Panc1 (cell line): ENCODE results near the gene GBP6. TPM values are rescaled to one million over a fixed set of nuclear protein-coding genes. Genes with fewer than 3 reads are reported as not detected.

Experiments
- ATAC-seq: fragments of 200-7000 bp; cut with Tn5 transposase; 2 replicates; pipeline ENCODE4 v1.9.1; 2020; ENCODE audit warnings: mild to moderate bottlenecking, moderate library complexity
- BruUV-seq: library from RNA; stranded (reverse); fragments of 400-500 nt; replicated peaks from 2 replicates; lab custom pipeline; 2021; lab: Mats Ljungman, UMichigan
- CTCF ChIA-PET: fragments of 300-600 bp; sonication (Branson Sonifier 250); formaldehyde crosslinking; loops from one replicate; lab custom pipeline; 2022; ENCODE audit warnings: antibody characterized with exemption; lab: Charles Lee
- POLR2A ChIA-PET: fragments of 300-600 bp; sonication (Branson Sonifier 250); formaldehyde crosslinking; loops from one replicate; lab custom pipeline; 2022; ENCODE audit warnings: antibody characterized with exemption; lab: Charles Lee
- DNase-seq: peaks from one replicate; pipeline ENCODE4 v3.0.0-alpha.2; 2010; ENCODE audit warnings: low read depth, low spot score
- H3K27ac ChIP-seq: 2 replicates; pipeline ENCODE4 v1.5.1; 2011; ENCODE audit warnings: mild to moderate bottlenecking, low read length, inconsistent platforms
- H3K27me3 ChIP-seq: fragments of 200-500 bp; sonication (Bioruptor generic); 2 replicates; pipeline ENCODE4 v1.6.0; 2014; ENCODE audit warnings: low read length, inconsistent platforms; ENCODE audit not compliant: control insufficient read depth, insufficient read depth
- H3K36me3 ChIP-seq: fragments of 200-500 bp; sonication (Bioruptor generic); 2 replicates; pipeline ENCODE4 v1.5.1; 2014; ENCODE audit warnings: inconsistent platforms, mild to moderate bottlenecking, low read length, moderate library complexity; ENCODE audit not compliant: control insufficient read depth, insufficient read depth
- H3K4me1 ChIP-seq: 2 replicates; pipeline ENCODE4 v1.5.1; 2011; ENCODE audit warnings: inconsistent platforms, mild to moderate bottlenecking, low read length, moderate library complexity; ENCODE audit not compliant: control insufficient read depth, insufficient read depth
- H3K4me3 ChIP-seq, 2 experiments: 2 replicates each; pipeline ENCODE4 v1.5.1; 2011 to 2012; ENCODE audit warnings: low read depth in 2 of 2, low read length in 2 of 2, mild to moderate bottlenecking in 2 of 2, inconsistent platforms in 1 of 2, moderate library complexity in 1 of 2
- H3K9me3 ChIP-seq: fragments of 200-500 bp; sonication (Bioruptor generic); 2 replicates; pipeline ENCODE4 v1.5.1; 2014; ENCODE audit warnings: low read depth, mild to moderate bottlenecking, inconsistent platforms, low read length, moderate library complexity; ENCODE audit not compliant: control insufficient read depth, insufficient read depth
- CTCF ChIP-seq: fragments of 450-650 bp; IDR thresholded peaks from 2 replicates; pipeline ENCODE4 v1.5.1; 2017; ENCODE audit warnings: mild to moderate bottlenecking
- POLR2AphosphoS5 ChIP-seq: IDR thresholded peaks from 2 replicates; pipeline ENCODE4 v1.6.1; 2012; ENCODE audit warnings: mild to moderate bottlenecking, low read depth, low read length, moderate library complexity
- REST ChIP-seq, 2 experiments: IDR thresholded peaks; 2 replicates each; pipeline ENCODE4 v1.6.1; 2011 to 2012; ENCODE audit warnings: low read depth in 2 of 2, control low read depth in 1 of 2, low read length in 1 of 2, mild to moderate bottlenecking in 1 of 2, moderate library complexity in 1 of 2; ENCODE audit not compliant: insufficient read depth in 1 of 2
- SIN3A ChIP-seq: IDR thresholded peaks from 2 replicates; pipeline ENCODE4 v1.6.1; 2012; ENCODE audit warnings: low read depth, mild to moderate bottlenecking, low read length, moderate library complexity, borderline replicate concordance; ENCODE audit not compliant: insufficient read depth
- TCF7L2 ChIP-seq: IDR thresholded peaks from 2 replicates; pipeline ENCODE4 v1.6.1; 2011; ENCODE audit warnings: mild to moderate bottlenecking, low read depth, low read length, inconsistent platforms
- in situ Hi-C: cut with HindIII; loops from 2 replicates; pipeline ENCODE4 v1.10.0; 2016; ENCODE audit warnings: low sequenced_read_pairs, low pct_unique_long_range_greater_than_20kb
- intact Hi-C: fragments of 100-400 bp; cut with micrococcal nuclease; formaldehyde crosslinking; loops from one replicate; pipeline ENCODE4 v1.10.0; 2022; ENCODE audit not compliant: unreplicated experiment
- total RNA-seq: library from RNA; stranded (reverse); gene quantifications from one replicate; pipeline ENCODE4 v1.2.1, GENCODE V29; 2021; ENCODE audit not compliant: unreplicated experiment

The GBP6 gene
- total RNA-seq, 1 experiment from 2014 or later: not detected

DNA sequence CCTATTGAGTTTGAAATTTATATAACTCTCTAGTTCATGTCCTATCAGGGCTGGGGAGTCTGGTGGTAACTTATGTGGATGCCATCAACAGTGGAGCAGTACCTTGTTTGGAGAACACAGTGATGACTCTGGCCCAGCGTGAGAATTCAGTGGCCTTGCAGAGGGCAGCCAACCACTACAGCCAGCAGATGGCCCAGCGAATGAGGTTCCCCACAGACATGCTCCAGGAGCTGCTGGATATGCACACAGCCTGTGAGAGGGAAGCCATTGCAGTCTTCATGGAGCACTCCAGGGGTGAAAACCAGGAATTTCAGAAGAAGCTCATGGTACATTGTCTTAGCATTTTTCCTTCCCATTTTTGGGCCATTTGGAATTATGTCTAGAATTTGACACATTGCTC, 32.0 kb upstream of the GBP6 start:
- no peak for DNase-seq
- no peaks in the 10 kb centered on the region for H3K9me3 ChIP-seq
- H3K4me1 ChIP-seq: no peaks in the 10 kb centered on the region
- intact Hi-C loops: no loop called here
- ChIA-PET CTCF (no interaction called here), POLR2A (no interaction called here)
- no peaks in the 10 kb centered on the region for H3K36me3 ChIP-seq
- H3K27me3 ChIP-seq: no peaks in the 10 kb centered on the region
- no peak overlapping the region for H3K27ac ChIP-seq
- no peak for ATAC-seq
- no peak overlapping the region for H3K4me3 ChIP-seq
- in situ Hi-C loops: no loop called here
- no TSS peak for BruUV-seq
- TF ChIP-seq POLR2AphosphoS5: no peak
- no peak for TF ChIP-seq SIN3A

DNA sequence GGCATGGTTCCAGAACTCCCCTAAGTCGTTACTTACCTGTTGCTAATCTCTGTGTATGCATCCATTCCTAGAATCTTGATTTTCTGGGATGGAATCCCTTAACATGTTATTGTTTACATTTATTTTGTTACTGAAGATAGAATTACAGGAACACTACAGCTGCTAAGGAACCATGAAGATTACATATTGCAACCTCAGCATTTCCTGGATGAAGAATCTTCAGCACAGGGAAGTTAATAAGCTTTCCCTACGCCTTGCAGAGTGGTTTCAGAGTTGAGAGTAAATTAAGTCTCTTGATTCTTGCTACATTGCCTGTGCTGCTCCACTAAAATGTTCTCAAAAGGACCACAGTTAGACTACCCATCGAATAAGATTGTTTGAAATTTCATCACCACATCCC, 31.4 kb upstream of the GBP6 start:
- DNase-seq (no peak), ATAC-seq (no peak)
- in situ Hi-C loops: no loop called here
- Histone ChIP-seq H3K27ac (no peak overlapping the region), H3K4me3 (no peak overlapping the region), H3K9me3 (no peaks in the 10 kb centered on the region), H3K4me1 (no peaks in the 10 kb centered on the region), H3K36me3 (no peaks in the 10 kb centered on the region), H3K27me3 (no peaks in the 10 kb centered on the region)
- POLR2A ChIA-PET: no interaction called here
- BruUV-seq: no TSS peak
- CTCF ChIA-PET: no interaction called here
- TF ChIP-seq CTCF: no peak
- no peak for TF ChIP-seq POLR2AphosphoS5
- no peak for TF ChIP-seq REST (IDR thresholded peaks at IDR 0.05; ENCODE audit: insufficient read depth in 1 of 2, low read depth in 2 of 2, low read length in 1 of 2)
- TF ChIP-seq SIN3A: no peak
- no peak for TF ChIP-seq TCF7L2
- intact Hi-C loops: no loop called here

DNA sequence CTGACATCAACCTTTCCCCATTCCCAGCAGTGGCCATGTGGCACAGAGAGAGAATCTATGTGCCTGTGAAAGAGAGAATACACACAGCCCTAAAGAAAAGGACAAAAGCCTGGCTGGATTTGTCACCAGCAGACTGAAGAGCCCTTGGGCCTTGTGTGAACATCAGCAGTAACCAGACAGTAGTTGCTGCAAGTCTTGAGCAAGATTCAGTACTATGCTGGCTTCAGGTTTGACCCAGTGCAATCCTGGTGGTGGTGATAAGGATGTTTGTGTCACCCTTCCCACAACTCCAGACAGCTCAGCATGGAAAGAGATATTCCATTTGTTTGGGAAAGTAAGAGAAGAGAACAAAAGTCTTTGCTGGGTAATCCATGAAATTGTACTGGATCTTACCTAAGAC, 28.4 kb upstream of the GBP6 start:
- no peak overlapping the region for H3K4me3 ChIP-seq
- no peaks in the 10 kb centered on the region for H3K36me3 ChIP-seq
- ChIA-PET CTCF (no interaction called here), POLR2A (no interaction called here)
- no peak overlapping the region for H3K27ac ChIP-seq
- no peaks in the 10 kb centered on the region for H3K4me1 ChIP-seq
- ATAC-seq (no peak), DNase-seq (no peak)
- in situ Hi-C loops: no loop called here
- no peaks in the 10 kb centered on the region for H3K9me3 ChIP-seq
- intact Hi-C loops: no loop called here
- BruUV-seq: no TSS peak
- TF ChIP-seq REST (IDR thresholded peaks at IDR 0.05; ENCODE audit: insufficient read depth in 1 of 2, low read depth in 2 of 2, low read length in 1 of 2) (no peak), CTCF (no peak), POLR2AphosphoS5 (no peak), TCF7L2 (no peak)
- no peaks in the 10 kb centered on the region; the same call in 1 of the 2 replicates for H3K27me3 ChIP-seq
